K562 (cell line): ENCODE measurements around the gene ORC5. TPM values are rescaled to one million over a fixed set of nuclear protein-coding genes. Genes with fewer than 3 reads are reported as not detected.

Source experiments
- KDM1A ChIP-seq, 2 experiments: fragments of 450-650 bp; IDR thresholded peaks; 2 replicates each; pipeline ENCODE4 v1.6.1; 2016; ENCODE audit warnings: mild to moderate bottlenecking in 2 of 2
- NBN ChIP-seq: fragments of 450-650 bp; IDR thresholded peaks from 2 replicates; pipeline ENCODE4 v1.6.1; 2016; ENCODE audit warnings: low read depth, mild to moderate bottlenecking
- REST ChIP-seq, 2 experiments: fragments of 450-650 bp; formaldehyde crosslinking in 1 of 2; IDR thresholded peaks; 2 replicates each; pipeline versions ENCODE4 v1.4.0 to v1.6.1; 2014 to 2020; ENCODE audit warnings: mild to moderate bottlenecking in 2 of 2, borderline replicate concordance in 1 of 2, low read depth in 1 of 2
- SMARCA4 ChIP-seq: fragments of 450-650 bp; IDR thresholded peaks from 2 replicates; pipeline ENCODE4 v1.6.1; 2016
- ZBTB43 ChIP-seq: sonication (generic); formaldehyde crosslinking; IDR thresholded peaks from 2 replicates; pipeline ENCODE4 v1.8.0; 2023; ENCODE audit warnings: mild to moderate bottlenecking, missing genetic modification reagents
- ZNF318 ChIP-seq, 2 experiments: fragments of 450-650 bp; IDR thresholded peaks; 2 replicates each; pipeline ENCODE4 v1.6.1; 2016; ENCODE audit warnings: mild to moderate bottlenecking in 2 of 2, borderline replicate concordance in 1 of 2, low read depth in 1 of 2, moderate library complexity in 1 of 2
- polyA plus RNA-seq, 8 experiments: library from polyadenylated mRNA; depleted of rRNA in 4 of 8; stranded (reverse) in 5 of 8; unstranded in 3 of 8; fragments of >200 nt; fragmentation: Nextera tagmentation in 2 of 8; fragmentation: Illumina TruSeq in 1 of 8; extraction: Ambion mirVana in 2 of 8; extraction: Trizol in 1 of 8; gene quantifications; 2 replicates each; pipeline versions ENCODE4 v1.2.1 to v1.2.3, GENCODE V29; 2011 to 2014; ENCODE audit warnings: inconsistent platforms in 1 of 8, missing spikeins in 1 of 8
- total RNA-seq, 7 experiments: library from RNA; depleted of rRNA in 6 of 7; stranded (reverse); fragments of >200 nt in 6 of 7; fragmentation: Illumina TruSeq in 2 of 7; extraction: Trizol in 2 of 7; gene quantifications; 2 replicates each; pipeline versions ENCODE4 v1.2.1 to v1.2.3, GENCODE V29; 2011 to 2021; ENCODE audit warnings: low replicate concordance in 1 of 7

Gene ORC5
- total and polyA plus RNA-seq, 9 of the 15 experiments (the other 6 are each of a cell fraction or from before 2014, with no cell fraction given) = 29.8 to 136 (median 54.8) TPM

- TF ChIP-seq REST (IDR thresholded peaks at IDR 0.05; ENCODE audit: borderline replicate concordance) (no peak), REST (CRISPR knock-in tag; IDR thresholded peaks at IDR 0.05; ENCODE audit: low read depth) (no peak), KDM1A (IDR thresholded peaks at IDR 0.05) (peak in 1 of 2 experiments; percentile 7; a peak in 1 of 4 replicates), ZNF318 (IDR thresholded peaks at IDR 0.05; ENCODE audit: borderline replicate concordance in 1 of 2, low read depth in 1 of 2) (no peak), ZBTB43 (no peak), SMARCA4 (peak; percentile 80), NBN (peak; percentile 61; the same call in 1 of the 2 replicates)
Observed at GRCh38 chr7:104093127-104093526, 114.7 kb downstream of the ORC5 start (continued).
